Right renal cortex interstitium (tissue), 3 donors: ENCODE results near the gene ZNF185. TPM values are rescaled to one million over a fixed set of nuclear protein-coding genes. Genes with fewer than 3 reads are reported as not detected.

ENCODE experiments used
- DNase-seq, 3 donors: peaks; one replicate each; pipeline ENCODE4 v3.0.0-alpha.2; 2013; ENCODE audit warnings: low read depth in 3 of 3, low spot score in 2 of 3
- polyA plus RNA-seq, 3 donors: library from polyadenylated mRNA; unstranded; fragments of 120-200 nt; gene quantifications; one replicate each; pipeline ENCODE4 v1.2.1, GENCODE V29; 2013; ENCODE audit not compliant: insufficient read length in 3 of 3

The ZNF185 gene
- polyA plus RNA-seq, 3 donors, result 46.7 to 50.7 (median 49.5) TPM

- no peak for DNase-seq
These were observed 17.8 kb downstream of the ZNF185 start for GRCh38 chrX:152915541-152916241.

GRCh38 chrX:152917656-152918579 is 20.1 kb downstream of the ZNF185 start:
- no peak for DNase-seq

- DNase-seq, result no peak
These were observed 20.8 kb downstream of the ZNF185 start for GRCh38 chrX:152918707-152919106.

GRCh38 chrX:152923599-152923998 is 25.7 kb downstream of the ZNF185 start:
- no peak for DNase-seq

- DNase-seq, result no peak
These were observed 28.0 kb downstream of the ZNF185 start for GRCh38 chrX:152925835-152926234.

- no peak for DNase-seq
These were observed 28.4 kb downstream of the ZNF185 start for GRCh38 chrX:152926279-152926678.

- no peak for DNase-seq
These were observed 29.1 kb downstream of the ZNF185 start for GRCh38 chrX:152926923-152927322.

GRCh38 chrX:152927858-152928760 is 30.2 kb downstream of the ZNF185 start:
- DNase-seq, result no peak

GRCh38 chrX:152928761-152929400 is 31.0 kb downstream of the ZNF185 start:
- no peak for DNase-seq

- no peak for DNase-seq
These were observed 32.0 kb downstream of the ZNF185 start for GRCh38 chrX:152929898-152930297.

- no peak for DNase-seq
These were observed 32.6 kb downstream of the ZNF185 start for GRCh38 chrX:152930516-152930915.

GRCh38 chrX:152932144-152932543 is 34.3 kb downstream of the ZNF185 start:
- DNase-seq, result no peak

- DNase-seq, result no peak
These were observed 34.8 kb downstream of the ZNF185 start for GRCh38 chrX:152932598-152933175.

- DNase-seq, result no peak
These were observed 38.4 kb downstream of the ZNF185 start for GRCh38 chrX:152936306-152936705.

GRCh38 chrX:152937236-152937635 is 39.4 kb downstream of the ZNF185 start:
- DNase-seq, result no peak

- DNase-seq, result peak; percentile 61 to 82 (median 77)
These were observed 43.6 kb downstream of the ZNF185 start for GRCh38 chrX:152941328-152942076.

- no peak for DNase-seq
These were observed 44.2 kb downstream of the ZNF185 start for GRCh38 chrX:152942077-152942442.

- no peak for DNase-seq
These were observed 46.0 kb downstream of the ZNF185 start for GRCh38 chrX:152943826-152944225.
